ENCODE data around the gene S100A1. TPM values are rescaled to one million over a fixed set of nuclear protein-coding genes. Genes with fewer than 3 reads are reported as not detected.
"Not testable (repeated sequence)": the region's sequence is repeated elsewhere in the genome, so short reads cannot be mapped to it uniquely, and the experiment has no call there.

S100A1 gene
- total RNA-seq, 2 experiments from 2014 or later = not detected

GRCh38 chr1:153652805-153653500, 24.7 kb downstream of the S100A1 start:
- Mint-ChIP-seq H3K36me3 (no peaks in the 10 kb centered on the region), H3K27ac (no peak overlapping the region), H3K4me1 (peaks cover 16% of the 10 kb centered on the region), H3K9me3 (no peaks in the 10 kb centered on the region), H3K4me3 (no peak overlapping the region), H3K27me3 (no peaks in the 10 kb centered on the region)
- DNase-seq (peak; percentile 3), ATAC-seq (ENCODE audit: low read depth) (no peak)
- POLR2A ChIA-PET = interaction anchor here (1.1 to 1.5 kb wide), 3 partner anchors 9 to 19 kb away, joined by 3 to 4 read pairs (median 4); partner anchors contain the start of gene CHTOP

- no peak overlapping the region for H3K4me3 Mint-ChIP-seq
- no peaks in the 10 kb centered on the region for H3K36me3 Mint-ChIP-seq
- DNase-seq = peak; percentile 7
- H3K27ac Mint-ChIP-seq = no peak overlapping the region
- H3K27me3 Mint-ChIP-seq = no peaks in the 10 kb centered on the region
- POLR2A ChIA-PET = interaction anchor here (2.1 kb wide), 1 partner anchor 21 kb away, joined by 11 read pairs; the partner anchor contains the start of gene CHTOP
- H3K4me1 Mint-ChIP-seq = peaks cover 13% of the 10 kb centered on the region
- no peak for ATAC-seq (ENCODE audit: low read depth)
- no peaks in the 10 kb centered on the region for H3K9me3 Mint-ChIP-seq
Measured at GRCh38 chr1:153655333-153655732, 27.1 kb downstream of the S100A1 start.

- POLR2A ChIA-PET = interaction anchor here (0.6 to 2.3 kb wide), 12 partner anchors 10 to 332 kb away, joined by 3 to 16 read pairs (median 5); partner anchors contain the start of genes CHTOP, ILF2, INTS3 and RPS27
- ATAC-seq (ENCODE audit: low read depth) (peak; percentile 100), DNase-seq (peak; percentile 95)
- H3K4me1 Mint-ChIP-seq = peaks cover 18% of the 10 kb centered on the region
- no peaks in the 10 kb centered on the region for H3K9me3 Mint-ChIP-seq
- H3K27ac Mint-ChIP-seq = peak within 1 kb of the TSS; percentile 89
- no peaks in the 10 kb centered on the region for H3K27me3 Mint-ChIP-seq
- peaks cover 13% of the 10 kb centered on the region for H3K36me3 Mint-ChIP-seq
- peak within 1 kb of the TSS; percentile 95 for H3K4me3 Mint-ChIP-seq
Measured at GRCh38 chr1:153658400-153659174, 30.4 kb downstream of the S100A1 start, which contains the start of gene SNAPIN. TSS of gene SNAPIN (plus strand) at chr1:153658703. CDS start at chr1:153658744, 41 bp downstream.

GRCh38 chr1:153659175-153659534, 30.9 kb downstream of the S100A1 start:
- peak overlapping the region; percentile 95 for H3K4me3 Mint-ChIP-seq
- peaks cover 17% of the 10 kb centered on the region for H3K36me3 Mint-ChIP-seq
- peak overlapping the region; percentile 89 for H3K27ac Mint-ChIP-seq
- DNase-seq = no peak
- POLR2A ChIA-PET = interaction anchor here (0.6 to 2.3 kb wide), 11 partner anchors 10 to 331 kb away, joined by 3 to 16 read pairs (median 5); partner anchors contain the start of genes CHTOP, ILF2, INTS3 and RPS27
- H3K4me1 Mint-ChIP-seq = peaks cover 18% of the 10 kb centered on the region
- ATAC-seq (ENCODE audit: low read depth) = no peak
- H3K9me3 Mint-ChIP-seq = no peaks in the 10 kb centered on the region
- H3K27me3 Mint-ChIP-seq = no peaks in the 10 kb centered on the region

GRCh38 chr1:153659656-153660055, 31.4 kb downstream of the S100A1 start:
- peaks cover 18% of the 10 kb centered on the region for H3K4me1 Mint-ChIP-seq
- peak overlapping the region; percentile 89 for H3K27ac Mint-ChIP-seq
- DNase-seq (peak; percentile 25), ATAC-seq (ENCODE audit: low read depth) (no peak)
- no peaks in the 10 kb centered on the region for H3K27me3 Mint-ChIP-seq
- POLR2A ChIA-PET = interaction anchor here (1.4 to 2.3 kb wide), 6 partner anchors 9 to 68 kb away, joined by 5 to 16 read pairs (median 6); partner anchors contain the start of genes CHTOP, ILF2 and INTS3
- H3K36me3 Mint-ChIP-seq = peaks cover 19% of the 10 kb centered on the region
- H3K4me3 Mint-ChIP-seq = peak overlapping the region; percentile 95
- no peaks in the 10 kb centered on the region for H3K9me3 Mint-ChIP-seq

- DNase-seq (peak; percentile 3), ATAC-seq (ENCODE audit: low read depth) (no peak)
- Mint-ChIP-seq H3K27me3 (no peaks in the 10 kb centered on the region), H3K9me3 (no peaks in the 10 kb centered on the region), H3K27ac (no peak overlapping the region), H3K36me3 (peaks cover 29% of the 10 kb centered on the region), H3K4me3 (no peak overlapping the region), H3K4me1 (peaks cover 19% of the 10 kb centered on the region)
- POLR2A ChIA-PET = interaction anchor here (1.8 kb wide), 1 partner anchor 27 kb away, joined by 12 read pairs; the partner anchor contains the start of gene CHTOP
Measured at GRCh38 chr1:153661111-153661708, 33.0 kb downstream of the S100A1 start.

GRCh38 chr1:153662269-153662668, 34.0 kb downstream of the S100A1 start:
- no peak for ATAC-seq (ENCODE audit: low read depth)
- POLR2A ChIA-PET = interaction anchor here (1.8 kb wide), 1 partner anchor 28 kb away, joined by 12 read pairs; the partner anchor contains the start of gene CHTOP
- Mint-ChIP-seq H3K4me3 (no peak overlapping the region), H3K9me3 (no peaks in the 10 kb centered on the region), H3K27ac (peak overlapping the region; percentile 44), H3K27me3 (no peaks in the 10 kb centered on the region), H3K36me3 (peaks cover 32% of the 10 kb centered on the region), H3K4me1 (peaks cover 19% of the 10 kb centered on the region)
- DNase-seq = peak; percentile 1

GRCh38 chr1:153663211-153663610, 35.0 kb downstream of the S100A1 start:
- POLR2A ChIA-PET = no interaction called here

GRCh38 chr1:153667439-153667838, 39.2 kb downstream of the S100A1 start:
- H3K27me3 Mint-ChIP-seq = no peaks in the 10 kb centered on the region
- ATAC-seq (ENCODE audit: low read depth) = no peak
- no peak for DNase-seq
- no peak overlapping the region for H3K4me3 Mint-ChIP-seq
- H3K4me1 Mint-ChIP-seq = peaks cover 25% of the 10 kb centered on the region
- POLR2A ChIA-PET = interaction anchor here (0.9 to 3.4 kb wide), 4 partner anchors 27 to 323 kb away, joined by 3 to 10 read pairs (median 4); partner anchors contain the start of genes CHTOP and RPS27
- peaks cover 51% of the 10 kb centered on the region for H3K36me3 Mint-ChIP-seq
- H3K27ac Mint-ChIP-seq = peak overlapping the region; percentile 45
- no peaks in the 10 kb centered on the region for H3K9me3 Mint-ChIP-seq

More at GRCh38 chr1:153663211-153663610, 35.0 kb downstream of the S100A1 start:
- no peak overlapping the region for H3K27ac Mint-ChIP-seq
- H3K4me3 Mint-ChIP-seq = no peak overlapping the region
- H3K27me3 Mint-ChIP-seq = no peaks in the 10 kb centered on the region
- ATAC-seq (ENCODE audit: low read depth) = no peak
- peak; percentile 2 for DNase-seq
- H3K9me3 Mint-ChIP-seq = no peaks in the 10 kb centered on the region
- H3K4me1 Mint-ChIP-seq = peaks cover 23% of the 10 kb centered on the region
- peaks cover 41% of the 10 kb centered on the region for H3K36me3 Mint-ChIP-seq

GRCh38 chr1:153668672-153669071, 40.4 kb downstream of the S100A1 start:
- POLR2A ChIA-PET = interaction anchor here (1.5 to 3.4 kb wide), 2 partner anchors 9 to 34 kb away, joined by 7 to 10 read pairs; partner anchors contain the start of gene CHTOP
- H3K4me1 Mint-ChIP-seq = peaks cover 25% of the 10 kb centered on the region
- H3K36me3 Mint-ChIP-seq = peaks cover 47% of the 10 kb centered on the region
- H3K4me3 Mint-ChIP-seq; ATAC-seq (ENCODE audit: low read depth); H3K9me3 Mint-ChIP-seq; DNase-seq; H3K27ac Mint-ChIP-seq; H3K27me3 Mint-ChIP-seq: not testable (repeated sequence)

GRCh38 chr1:153669606-153670005, 41.4 kb downstream of the S100A1 start:
- no peak for ATAC-seq (ENCODE audit: low read depth)
- POLR2A ChIA-PET = interaction anchor here (0.7 to 3.4 kb wide), 4 partner anchors 10 to 253 kb away, joined by 3 to 10 read pairs (median 5); partner anchors contain the start of genes CHTOP and GATAD2B
- H3K27ac Mint-ChIP-seq = no peak overlapping the region

GRCh38 chr1:153670257-153670858, 42.1 kb downstream of the S100A1 start:
- H3K27ac Mint-ChIP-seq = no peak overlapping the region

More at GRCh38 chr1:153669606-153670005, 41.4 kb downstream of the S100A1 start:
- peaks cover 42% of the 10 kb centered on the region for H3K36me3 Mint-ChIP-seq
- no peaks in the 10 kb centered on the region for H3K9me3 Mint-ChIP-seq
- no peak overlapping the region for H3K4me3 Mint-ChIP-seq
- DNase-seq = no peak
- H3K27me3 Mint-ChIP-seq = no peaks in the 10 kb centered on the region
- peaks cover 25% of the 10 kb centered on the region for H3K4me1 Mint-ChIP-seq

More at GRCh38 chr1:153670257-153670858, 42.1 kb downstream of the S100A1 start:
- Mint-ChIP-seq H3K36me3 (peaks cover 34% of the 10 kb centered on the region), H3K27me3 (no peaks in the 10 kb centered on the region), H3K9me3 (no peaks in the 10 kb centered on the region), H3K4me3 (no peak overlapping the region), H3K4me1 (peaks cover 25% of the 10 kb centered on the region)
- POLR2A ChIA-PET = interaction anchor here (2.1 to 3.0 kb wide), 3 partner anchors 11 to 317 kb away, joined by 8 to 28 read pairs (median 13); partner anchors contain the start of genes CHTOP and SNAPIN
- DNase-seq = no peak
- peak; percentile 1 for ATAC-seq (ENCODE audit: low read depth)

All from activated naive CD8-positive, alpha-beta T cell treated with anti-CD3 and anti-CD28 coated beads, Interleukin-2, amount 10 ng/mL, durations not matched to agents 7 days and 5 days (primary cell).